ENCODE results near the gene FAM229A.
"Not testable (repeated sequence)": the region's sequence is repeated elsewhere in the genome, so short reads cannot be mapped to it uniquely, and the experiment has no call there.

The FAM229A gene, protein sequence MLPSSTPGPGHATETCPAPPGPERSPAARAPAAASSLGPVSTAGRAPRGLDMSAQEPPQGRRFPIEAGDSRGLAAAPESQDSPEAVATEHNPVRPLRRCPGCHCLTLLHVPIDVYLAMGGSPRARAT

DNA sequence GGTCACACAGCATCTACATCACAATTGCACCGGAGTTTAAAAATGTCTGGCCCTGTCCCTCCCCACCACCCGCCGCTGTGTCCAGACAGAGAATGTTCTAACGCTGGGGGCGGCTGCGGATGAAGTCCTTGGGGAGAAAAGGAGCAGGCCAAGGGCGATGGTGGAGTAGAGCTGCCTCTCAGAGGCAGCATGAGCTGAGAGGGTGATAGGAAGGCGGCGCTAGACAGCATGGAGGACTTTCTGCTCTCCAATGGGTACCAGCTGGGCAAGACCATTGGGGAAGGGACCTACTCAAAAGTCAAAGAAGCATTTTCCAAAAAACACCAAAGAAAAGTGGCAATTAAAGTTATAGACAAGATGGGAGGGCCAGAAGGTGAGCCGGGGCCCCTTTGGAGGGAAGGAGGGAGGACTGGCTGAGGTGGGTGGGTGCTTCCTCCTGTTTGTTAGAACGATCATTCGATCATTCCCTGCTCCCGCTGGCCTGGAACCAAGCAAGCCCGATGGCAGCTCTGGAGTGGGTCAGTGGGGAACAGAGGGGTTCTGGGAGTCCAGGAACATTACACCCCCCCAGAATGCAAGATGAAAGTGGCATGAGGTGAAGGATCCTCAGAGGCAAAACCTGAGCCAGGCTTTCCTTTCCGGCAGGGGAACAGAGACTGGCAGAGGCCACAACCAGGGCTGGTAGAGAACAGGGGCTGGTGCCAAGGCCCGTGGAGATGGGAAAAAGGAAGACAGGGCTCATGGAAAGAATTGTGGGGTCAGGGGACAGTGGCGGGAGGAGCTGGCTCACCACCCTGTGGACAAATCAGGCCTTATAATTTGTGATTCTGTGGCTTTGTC is at the start of gene FAM229A, which contains the start of gene TSSK3:
TSS of gene FAM229A (minus strand) at position 12 of the 840 bp plus-strand sequence. CDS start 394 bp downstream, outside the sequence.
TSS of gene TSSK3 (plus strand) at position 66 of the 840 bp plus-strand sequence. CDS start at position 229, 163 bp downstream.
- no peak for DNase-seq (ENCODE audit: low read depth)

DNA sequence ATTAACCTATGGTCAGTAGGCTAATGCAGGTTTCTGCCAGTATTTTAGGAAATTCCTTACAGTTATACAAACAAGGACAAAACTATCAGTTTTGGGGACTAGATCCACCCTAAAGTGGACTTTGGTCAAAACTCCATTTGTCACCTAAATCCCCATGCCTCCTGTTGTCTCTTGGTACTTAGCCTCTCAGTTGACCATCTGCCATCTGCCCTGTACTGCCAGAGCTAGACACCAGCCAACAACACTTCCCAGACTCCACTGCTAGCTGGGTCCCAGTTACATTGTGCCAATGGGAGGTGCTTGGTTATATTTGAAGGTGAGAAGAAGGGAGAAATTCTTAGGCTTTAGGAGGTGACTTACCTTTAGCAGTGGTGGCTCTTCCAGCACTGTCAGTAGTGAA is 49.0 kb upstream of the FAM229A start:
- DNase-seq (ENCODE audit: low read depth), result no peak

DNA sequence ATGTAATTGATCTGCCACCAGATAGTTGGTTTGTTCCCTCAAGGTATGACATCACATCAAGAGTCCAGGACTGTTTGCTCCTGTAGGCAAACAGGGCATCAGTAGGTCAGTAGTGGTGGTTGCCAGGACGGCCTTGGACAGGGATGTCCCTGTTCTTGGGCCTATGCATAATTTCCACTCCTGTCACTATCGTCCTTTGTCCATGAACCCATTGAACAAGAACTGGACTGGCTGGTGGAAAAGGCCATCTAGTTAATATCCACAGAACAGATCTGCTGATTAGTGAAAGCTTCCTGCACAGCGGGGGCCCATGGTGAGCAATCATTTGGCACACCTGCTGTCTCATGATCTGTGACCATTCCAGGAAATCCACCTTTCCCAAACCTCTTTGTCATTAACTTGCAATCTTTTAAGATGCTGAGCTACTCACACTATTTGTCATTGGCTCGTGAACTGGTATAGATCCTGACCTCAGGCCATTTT is 44.4 kb upstream of the FAM229A start:
- no peak for DNase-seq (ENCODE audit: low read depth)

DNA sequence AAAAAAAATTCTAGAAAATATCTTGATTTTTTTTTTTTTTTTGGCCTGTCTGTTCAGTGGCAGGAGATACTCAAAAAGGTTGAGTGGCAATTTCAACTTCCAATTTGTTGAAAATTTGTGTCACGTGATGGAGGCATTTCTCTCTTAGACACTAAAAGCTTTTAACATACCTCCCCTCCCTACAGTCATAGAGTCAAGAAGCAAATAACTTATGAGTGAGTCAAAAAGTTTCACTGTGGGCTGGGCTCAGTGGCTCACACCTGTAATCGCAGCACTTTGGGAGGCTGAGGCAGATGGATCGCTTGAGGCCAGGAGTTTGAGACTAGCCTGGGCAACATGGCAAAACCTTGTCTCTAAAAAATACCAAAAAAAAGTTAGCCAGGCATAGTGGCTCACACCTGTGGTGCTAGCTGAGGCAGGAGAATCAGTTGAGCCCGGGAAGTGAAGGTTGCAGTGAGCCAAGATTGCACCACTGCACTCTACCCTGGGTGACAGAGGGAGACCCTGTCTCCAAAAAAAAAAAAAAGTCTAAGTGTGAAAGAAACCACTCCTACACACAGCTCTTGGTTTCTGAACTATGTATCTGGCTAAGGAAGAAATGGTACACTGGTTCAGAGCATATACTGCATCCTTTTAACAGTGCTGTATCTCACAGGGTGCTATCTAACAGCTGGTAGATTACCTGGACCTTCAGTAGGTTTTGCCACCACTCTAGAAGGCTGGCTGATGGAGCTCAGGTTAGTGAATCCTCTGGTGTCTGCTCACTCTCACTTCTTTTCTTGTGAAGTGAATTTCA is 43.6 kb upstream of the FAM229A start:
- no peak for DNase-seq (ENCODE audit: low read depth)

DNA sequence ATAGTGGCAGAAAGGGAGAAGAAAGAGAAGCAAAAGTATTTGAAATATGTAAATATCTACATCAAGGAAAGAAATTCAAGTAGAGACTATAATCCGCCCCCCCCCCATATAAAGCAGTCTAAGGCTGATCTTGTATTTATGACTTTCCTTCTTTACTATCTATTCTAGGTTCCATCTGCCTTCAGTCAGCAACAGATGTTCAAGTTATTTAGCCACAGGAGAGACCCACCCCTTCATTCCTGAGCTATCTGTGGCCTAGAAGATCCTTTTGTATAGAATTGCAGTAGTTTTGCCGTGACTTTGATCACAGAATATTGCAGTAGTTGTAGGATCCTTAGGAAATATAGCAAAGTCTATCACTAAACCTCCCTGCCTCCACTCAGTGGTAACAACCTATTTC is 42.7 kb upstream of the FAM229A start:
- DNase-seq (ENCODE audit: low read depth), result peak; percentile 21

DNA sequence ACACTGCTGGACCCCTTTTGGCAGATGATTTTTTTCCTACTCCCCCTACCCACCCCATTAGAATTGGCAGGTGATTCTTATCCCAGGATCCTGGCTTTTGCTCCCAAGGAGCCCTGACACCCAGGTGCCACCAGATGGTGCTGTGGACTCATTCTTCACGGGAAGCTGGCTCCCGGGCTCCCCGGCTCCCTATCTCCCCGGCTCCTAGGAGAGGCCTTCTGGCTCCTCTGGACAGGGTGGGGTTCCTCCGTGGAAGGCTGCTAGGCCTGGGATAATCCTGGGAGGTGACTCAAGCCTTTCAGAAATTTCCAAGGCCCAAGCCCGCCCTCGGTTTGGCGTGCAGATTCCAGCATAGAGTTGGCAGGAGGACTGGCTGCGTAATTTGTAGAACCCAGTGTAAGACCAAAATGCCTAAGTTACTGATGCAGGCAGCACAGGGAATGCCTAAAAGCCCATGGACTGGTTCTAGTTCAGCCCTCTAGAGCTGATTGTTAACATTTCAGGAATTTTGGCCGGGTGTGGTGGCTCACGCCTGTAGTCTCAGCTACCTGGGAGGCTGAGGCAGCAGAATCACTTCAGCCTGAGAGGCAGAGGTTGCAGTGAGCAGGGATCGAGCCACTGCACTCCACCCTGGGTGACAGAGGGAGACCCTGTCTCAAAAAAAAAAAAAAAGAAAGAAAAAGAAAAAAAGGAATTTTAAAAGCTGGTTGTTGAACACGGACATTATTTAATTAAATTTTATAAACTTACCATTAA is 38.8 kb upstream of the FAM229A start:
- DNase-seq (ENCODE audit: low read depth), result peak; percentile 95

DNA sequence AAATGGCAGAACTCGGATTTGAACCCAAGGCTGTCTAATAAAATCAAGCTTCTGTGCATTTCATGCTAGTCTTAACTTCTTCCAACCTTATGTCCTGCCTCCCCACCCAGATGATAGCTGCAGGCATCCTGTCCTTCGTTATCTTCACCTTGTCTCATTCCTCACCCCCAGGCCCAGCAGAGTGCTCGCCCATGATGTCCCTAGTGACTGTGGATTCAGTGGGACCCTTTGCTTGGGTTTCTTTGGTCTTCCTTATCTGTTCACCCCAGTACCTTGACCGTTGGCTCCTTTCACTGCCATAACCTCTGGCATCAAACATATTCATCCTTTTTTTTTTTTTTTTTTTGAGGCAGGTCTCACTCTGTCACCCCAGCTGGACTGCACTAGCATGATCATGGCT is 37.6 kb upstream of the FAM229A start:
- DNase-seq (ENCODE audit: low read depth), result no peak

DNA sequence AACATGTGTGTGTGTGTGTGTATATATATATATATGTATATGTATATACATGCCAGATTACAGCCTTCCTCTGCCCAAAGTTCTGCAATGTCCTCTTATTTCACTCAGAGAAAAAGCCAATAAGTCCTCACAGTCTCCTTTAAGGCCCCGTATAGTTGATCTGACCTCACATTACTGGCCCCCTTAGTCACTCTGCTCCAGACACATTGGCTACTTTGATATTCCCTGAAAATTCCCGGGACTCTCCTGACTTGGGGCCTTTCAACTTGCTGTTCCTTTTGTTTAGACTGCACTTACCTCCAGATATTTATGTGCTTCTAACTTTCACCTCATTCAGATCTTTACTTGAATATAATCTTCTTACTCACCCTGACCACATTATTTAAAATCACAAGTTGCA is 36.1 kb upstream of the FAM229A start:
- no peak for DNase-seq (ENCODE audit: low read depth)

DNA sequence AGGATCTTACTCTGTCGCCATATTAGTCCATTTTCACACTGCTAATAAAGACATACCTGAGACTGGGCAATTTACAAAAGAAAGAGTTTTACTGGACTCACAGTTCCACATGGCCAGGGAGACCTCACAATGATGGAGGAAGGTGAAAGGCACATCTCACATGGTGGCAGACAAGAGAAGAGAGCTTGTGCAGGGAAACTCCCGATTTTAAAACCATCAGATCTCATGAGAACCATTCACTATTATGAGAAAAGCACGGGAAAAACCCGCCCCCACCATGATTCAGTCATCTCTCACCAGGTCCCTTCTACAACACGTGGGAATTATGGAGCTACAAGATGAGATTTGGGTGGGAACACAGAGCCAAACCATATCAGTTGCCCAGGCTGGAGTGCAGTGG is 34.2 kb upstream of the FAM229A start:
- DNase-seq (ENCODE audit: low read depth), result not testable (repeated sequence)

DNA sequence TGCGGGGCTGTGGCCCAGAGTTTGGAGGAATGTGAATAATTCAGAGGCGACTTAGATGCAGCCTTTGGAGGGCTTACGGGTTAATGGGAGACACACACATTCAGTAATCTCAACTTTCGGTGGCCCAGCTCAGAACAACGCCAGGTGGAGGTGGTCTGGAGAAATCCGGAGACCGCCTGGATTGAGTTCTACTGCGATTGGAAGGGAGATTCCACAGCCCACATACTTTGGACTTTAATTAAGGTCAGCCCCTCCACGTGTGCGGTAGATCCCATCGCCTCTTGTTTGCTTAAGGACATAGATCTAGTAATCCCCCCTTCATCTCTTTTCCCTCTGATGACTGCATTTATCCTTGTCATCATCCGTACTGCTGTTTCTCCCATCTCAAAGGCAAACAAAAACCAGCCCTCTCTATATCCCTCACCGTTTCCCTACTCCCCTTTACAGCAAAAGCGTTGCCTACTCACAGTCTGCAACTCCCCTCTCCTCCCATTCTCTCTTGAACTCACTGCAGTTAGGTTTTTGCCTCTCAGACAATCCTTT is 32.7 kb upstream of the FAM229A start:
- no peak for DNase-seq (ENCODE audit: low read depth)

DNA sequence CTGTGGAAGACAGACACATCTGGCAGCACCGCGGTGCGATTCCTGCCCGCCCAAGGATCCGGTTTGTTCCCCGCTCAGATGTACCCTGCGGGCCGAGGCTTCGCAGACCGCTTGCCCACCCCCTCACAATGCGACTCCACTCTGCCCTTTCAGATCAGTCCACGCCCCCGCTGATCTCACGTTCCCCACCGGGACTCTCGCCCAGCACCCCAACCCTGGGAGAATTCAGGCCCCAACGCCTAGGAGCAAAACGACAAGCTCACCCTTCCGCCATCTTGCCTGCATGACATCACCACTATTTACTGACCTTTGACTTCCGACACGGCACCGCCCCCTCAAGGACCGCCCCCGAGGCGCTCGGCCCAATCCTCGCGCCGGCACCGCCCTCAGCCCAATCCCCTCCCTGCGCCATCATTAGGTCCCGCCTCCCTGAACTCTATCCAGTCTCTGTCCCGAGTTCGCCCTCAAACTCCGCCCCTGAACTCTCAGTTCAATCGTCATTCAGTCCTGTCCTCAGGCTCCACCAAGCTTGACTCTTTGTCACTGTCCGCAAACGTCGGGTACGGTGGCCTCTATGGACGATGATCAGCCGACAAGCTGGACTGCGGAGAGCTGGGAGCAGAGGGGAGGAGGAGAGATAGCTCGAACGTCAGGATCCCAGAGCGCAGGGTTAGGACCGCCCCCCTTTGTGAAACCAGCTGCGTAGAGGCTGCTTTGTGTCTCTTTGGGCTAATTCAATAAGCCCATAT is 32.0 kb upstream of the FAM229A start, which contains the start of gene BSDC1:
TSS of gene BSDC1 (minus strand) at position 301 of the 749 bp plus-strand sequence. CDS start at position 274, 27 bp downstream.
- peak; percentile 98 for DNase-seq (ENCODE audit: low read depth)

DNA sequence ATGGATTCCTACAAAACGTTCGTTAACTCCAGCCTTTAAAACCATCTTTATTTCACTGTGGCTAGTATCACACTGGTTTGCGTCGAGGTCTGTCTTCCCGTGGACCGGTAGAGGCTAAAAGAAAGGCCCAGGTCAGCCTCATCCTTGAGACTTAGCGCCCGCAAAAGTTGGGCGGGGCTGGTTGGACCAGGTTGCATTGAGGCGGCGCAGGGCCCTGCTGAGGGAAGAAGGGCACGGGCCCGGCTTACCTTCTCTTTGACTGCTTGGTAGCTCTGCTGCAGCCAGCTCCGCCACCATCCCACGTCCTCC is 31.5 kb upstream of the FAM229A start:
- DNase-seq (ENCODE audit: low read depth), result no peak

DNA sequence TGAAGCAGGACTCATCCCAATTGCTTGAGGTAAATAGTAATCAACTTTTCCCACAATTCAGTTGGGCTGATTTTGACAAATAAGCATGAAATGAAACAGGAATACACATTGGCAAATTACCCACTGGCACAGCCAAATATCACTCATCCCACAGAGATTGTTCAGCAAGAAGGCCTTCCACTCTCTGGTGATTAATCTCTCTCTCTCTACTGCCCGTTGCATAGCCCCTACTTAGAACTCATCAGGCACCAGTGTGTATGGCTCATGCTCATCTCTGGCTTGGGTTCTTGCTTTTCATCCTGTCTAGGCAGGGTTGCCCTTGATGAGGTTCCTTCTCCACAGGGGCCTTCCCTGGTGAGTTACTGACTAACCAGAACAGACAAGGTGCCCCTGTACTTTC is 30.9 kb upstream of the FAM229A start:
- DNase-seq (ENCODE audit: low read depth), result peak; percentile 9

DNA sequence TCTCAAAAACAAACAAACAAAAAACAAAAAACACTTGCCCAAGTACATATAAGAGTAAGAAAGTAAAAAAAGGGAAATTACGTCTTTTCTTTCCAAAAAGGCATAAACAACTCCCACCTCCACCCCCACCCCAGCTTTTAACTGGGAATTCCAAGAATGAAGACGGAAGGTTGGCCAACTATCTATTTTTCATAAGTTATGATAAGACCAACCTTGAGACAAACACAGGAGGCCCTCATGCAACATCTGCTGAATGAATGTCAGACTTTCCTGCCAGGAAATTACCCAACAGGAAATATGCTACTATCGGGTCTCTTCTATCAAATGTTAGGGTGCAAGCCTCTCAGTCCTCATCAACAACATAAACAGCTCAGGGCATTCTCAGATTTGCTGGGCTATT is 30.0 kb upstream of the FAM229A start:
- no peak for DNase-seq (ENCODE audit: low read depth)

DNA sequence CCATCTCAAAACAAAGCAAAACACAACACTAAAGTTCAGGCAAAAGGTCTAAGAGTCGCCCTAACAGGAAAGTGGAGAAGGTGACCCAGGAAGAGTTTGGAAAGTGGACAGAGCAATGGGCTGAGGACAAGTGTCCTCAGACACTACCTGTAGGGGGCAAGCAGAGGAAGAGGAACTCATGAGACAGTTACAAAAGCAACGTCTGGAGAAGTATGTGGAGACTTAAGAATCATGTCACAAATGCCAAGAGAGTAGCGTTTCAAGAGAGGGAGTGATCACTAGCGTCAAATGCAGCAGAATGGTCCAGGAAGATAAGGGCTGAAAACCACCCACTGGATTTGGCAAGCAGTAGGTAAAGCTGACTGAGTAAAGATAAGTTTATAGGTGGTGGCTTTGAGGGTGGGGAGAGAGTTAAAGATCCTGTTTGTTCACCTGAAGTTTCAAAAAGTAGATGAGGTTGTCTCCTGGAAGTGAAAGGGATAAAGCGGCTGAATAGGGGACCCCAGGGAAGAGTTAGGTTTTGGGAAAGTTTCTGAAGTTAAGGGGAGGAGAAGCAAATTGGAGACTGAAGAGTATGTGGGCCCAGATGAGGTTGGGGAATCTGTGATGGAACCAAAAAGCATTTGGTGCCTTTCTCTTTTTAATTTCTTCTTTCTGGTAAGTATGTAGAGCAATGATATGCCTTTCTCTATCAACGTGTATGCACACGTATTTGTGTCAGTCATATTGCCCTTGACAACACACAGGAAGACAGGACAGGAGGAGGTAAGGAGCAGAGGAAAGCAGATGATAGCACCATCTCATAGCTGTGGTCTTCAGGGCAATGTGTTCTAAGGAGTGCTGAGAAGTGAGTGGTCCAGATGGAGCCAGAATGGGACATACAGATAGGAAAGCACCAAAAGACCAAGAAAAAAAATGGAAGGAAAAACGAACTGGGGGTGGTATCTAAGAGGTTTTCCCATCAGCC is 28.9 kb upstream of the FAM229A start:
- DNase-seq (ENCODE audit: low read depth), result no peak

DNA sequence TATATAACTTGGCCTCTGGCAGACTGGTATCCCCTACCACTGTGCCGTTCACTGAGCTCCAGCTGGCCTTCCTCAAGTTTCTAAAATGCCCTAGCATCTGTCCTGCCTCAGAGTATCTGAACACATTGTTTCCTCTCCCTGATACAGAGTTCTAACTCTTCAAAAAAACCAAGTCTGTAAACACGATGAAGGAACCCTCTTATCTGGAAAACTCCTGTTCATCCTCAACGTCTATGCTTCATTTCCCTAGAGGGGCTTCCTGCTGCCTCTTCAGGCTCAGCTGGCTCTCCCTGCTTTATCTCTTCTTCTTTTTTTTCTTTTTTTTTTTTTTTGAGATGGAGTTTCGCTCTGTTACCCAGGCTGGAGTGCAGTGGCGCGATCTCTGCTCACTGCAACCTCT is 26.4 kb upstream of the FAM229A start:
- no peak for DNase-seq (ENCODE audit: low read depth)

DNA sequence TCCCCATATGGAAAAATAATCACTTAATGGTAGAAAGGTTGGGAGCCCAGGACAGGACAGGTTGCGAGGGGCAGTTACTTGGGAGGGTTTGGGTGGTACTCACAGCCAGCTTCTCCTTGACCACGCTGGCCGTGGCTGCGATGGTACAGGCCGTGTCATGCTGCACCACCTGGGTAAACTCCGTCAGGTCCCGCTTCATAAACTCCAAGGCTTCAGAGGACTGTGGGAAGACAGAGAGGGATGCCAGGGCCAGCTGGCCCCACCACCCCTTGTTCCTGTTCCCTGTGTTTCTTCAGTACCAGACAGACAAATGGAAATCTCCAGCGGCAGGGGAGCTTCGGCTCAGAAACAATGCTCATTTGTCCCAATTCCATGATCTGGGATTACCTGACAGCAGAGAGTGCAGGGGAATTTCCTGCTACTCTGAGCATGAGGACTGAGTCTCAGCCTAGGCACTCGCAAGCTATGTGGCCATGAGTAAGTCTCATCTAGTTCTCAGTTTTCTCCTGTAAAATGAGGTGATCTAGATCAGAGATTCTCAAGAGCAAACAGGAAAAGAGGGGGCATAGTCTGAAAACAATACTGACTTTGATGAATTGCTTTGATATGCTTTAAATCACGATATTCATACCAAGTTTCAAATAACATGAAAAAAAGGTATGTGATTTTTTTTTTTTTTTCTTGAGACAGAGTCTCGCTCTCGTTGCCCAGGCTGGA is 24.5 kb upstream of the FAM229A start:
- no peak for DNase-seq (ENCODE audit: low read depth)

DNA sequence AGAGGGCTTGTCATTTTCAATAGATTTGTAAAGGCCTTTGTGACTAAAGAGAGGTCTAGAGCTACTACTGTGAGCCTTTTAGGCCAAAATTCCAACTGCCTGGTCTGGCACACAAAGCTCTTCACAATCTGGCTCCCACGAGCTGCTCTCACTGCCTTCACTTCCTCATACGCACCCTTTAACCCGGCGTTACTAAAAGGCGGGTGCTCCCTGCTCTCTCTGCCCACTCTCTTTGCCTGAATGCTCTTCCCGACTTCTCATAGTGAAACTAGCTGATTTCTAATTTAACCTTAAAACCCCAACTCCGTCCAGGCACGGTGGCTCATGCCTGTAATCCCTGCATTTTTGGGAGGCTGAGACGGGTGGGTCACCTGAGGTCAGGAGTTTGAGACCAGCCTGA is 17.8 kb upstream of the FAM229A start:
- no peak for DNase-seq (ENCODE audit: low read depth)
